CD4-positive, alpha-beta T cell treated with Interleukin-21 for 1 hour (primary cell): ENCODE measurements around the gene PDE4B.
A peak's percentile ranks its signal among the peaks of the same experiment; 100 is the strongest.

Experiments used
- DNase-seq: peaks from one replicate; pipeline ENCODE4 v3.0.0-alpha.2; 2020

PDE4B gene

DNA sequence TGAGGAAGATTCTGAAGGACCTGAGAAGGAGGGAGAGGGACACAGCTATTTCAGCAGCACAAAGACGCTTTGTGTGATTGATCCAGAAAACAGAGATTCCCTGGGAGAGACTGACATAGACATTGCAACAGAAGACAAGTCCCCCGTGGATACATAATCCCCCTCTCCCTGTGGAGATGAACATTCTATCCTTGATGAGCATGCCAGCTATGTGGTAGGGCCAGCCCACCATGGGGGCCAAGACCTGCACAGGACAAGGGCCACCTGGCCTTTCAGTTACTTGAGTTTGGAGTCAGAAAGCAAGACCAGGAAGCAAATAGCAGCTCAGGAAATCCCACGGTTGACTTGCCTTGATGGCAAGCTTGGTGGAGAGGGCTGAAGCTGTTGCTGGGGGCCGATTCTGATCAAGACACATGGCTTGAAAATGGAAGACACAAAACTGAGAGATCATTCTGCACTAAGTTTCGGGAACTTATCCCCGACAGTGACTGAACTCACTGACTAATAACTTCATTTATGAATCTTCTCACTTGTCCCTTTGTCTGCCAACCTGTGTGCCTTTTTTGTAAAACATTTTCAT lies 579.9 kb downstream of the PDE4B start:
- DNase-seq: no peak

DNA sequence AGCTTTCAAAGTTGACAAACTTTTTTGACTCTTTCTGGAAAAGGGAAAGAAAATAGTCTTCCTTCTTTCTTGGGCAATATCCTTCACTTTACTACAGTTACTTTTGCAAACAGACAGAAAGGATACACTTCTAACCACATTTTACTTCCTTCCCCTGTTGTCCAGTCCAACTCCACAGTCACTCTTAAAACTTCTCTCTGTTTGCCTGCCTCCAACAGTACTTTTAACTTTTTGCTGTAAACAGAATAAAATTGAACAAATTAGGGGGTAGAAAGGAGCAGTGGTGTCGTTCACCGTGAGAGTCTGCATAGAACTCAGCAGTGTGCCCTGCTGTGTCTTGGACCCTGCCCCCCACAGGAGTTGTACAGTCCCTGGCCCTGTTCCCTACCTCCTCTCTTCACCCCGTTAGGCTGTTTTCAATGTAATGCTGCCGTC lies 580.5 kb downstream of the PDE4B start:
- DNase-seq: no peak

DNA sequence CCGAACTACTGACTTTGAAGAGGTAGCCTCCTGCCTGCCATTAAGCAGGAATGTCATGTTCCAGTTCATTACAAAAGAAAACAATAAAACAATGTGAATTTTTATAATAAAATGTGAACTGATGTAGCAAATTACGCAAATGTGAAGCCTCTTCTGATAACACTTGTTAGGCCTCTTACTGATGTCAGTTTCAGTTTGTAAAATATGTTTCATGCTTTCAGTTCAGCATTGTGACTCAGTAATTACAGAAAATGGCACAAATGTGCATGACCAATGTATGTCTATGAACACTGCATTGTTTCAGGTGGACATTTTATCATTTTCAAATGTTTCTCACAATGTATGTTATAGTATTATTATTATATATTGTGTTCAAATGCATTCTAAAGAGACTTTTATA lies 581.5 kb downstream of the PDE4B start:
- peak; percentile 32 for DNase-seq

DNA sequence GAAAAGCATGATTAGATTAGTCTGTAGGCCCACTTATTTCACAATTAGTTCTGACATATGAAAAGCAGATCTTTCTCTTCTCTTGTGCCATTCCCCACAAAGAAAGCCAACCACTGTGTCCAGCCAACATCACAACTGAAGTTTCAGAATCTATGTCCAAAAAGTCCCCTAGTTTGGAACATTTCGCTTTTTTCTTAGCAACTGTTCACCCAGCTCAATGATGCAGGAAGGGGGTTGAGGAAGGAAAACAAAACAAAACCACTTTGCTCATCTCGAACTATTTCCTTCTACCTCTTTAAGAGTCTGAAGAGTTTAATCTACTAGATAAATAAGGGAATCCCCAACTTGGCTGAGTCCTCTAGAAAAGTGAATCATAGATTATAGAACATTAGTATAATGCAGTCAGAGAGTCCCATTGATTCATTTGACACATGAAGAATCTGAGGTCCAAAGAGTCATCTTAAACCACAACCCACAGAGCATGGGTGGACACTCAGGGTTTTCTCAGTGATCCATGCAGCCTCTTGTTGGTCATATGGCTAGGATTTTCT lies 581.9 kb downstream of the PDE4B start:
- DNase-seq: peak; percentile 63

DNA sequence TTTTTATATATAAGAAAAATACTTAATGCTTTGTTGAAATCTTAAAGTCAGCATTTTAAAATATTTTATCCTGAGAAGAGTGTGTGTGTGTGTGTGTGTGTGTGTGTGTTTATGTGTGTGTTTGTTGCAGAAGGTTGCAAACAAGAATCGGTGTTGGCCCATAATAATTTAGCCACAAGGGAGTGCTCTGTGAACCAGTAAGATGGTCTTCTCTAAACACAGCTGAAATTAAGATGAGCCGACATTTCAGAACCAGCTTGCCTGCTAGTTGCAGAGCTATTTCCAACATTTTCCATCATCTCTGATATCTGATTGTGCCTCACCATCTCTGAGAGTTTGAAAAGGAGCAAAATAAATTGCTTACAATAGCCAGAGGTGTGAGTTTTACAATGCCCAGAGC lies 582.4 kb downstream of the PDE4B start:
- DNase-seq: no peak

DNA sequence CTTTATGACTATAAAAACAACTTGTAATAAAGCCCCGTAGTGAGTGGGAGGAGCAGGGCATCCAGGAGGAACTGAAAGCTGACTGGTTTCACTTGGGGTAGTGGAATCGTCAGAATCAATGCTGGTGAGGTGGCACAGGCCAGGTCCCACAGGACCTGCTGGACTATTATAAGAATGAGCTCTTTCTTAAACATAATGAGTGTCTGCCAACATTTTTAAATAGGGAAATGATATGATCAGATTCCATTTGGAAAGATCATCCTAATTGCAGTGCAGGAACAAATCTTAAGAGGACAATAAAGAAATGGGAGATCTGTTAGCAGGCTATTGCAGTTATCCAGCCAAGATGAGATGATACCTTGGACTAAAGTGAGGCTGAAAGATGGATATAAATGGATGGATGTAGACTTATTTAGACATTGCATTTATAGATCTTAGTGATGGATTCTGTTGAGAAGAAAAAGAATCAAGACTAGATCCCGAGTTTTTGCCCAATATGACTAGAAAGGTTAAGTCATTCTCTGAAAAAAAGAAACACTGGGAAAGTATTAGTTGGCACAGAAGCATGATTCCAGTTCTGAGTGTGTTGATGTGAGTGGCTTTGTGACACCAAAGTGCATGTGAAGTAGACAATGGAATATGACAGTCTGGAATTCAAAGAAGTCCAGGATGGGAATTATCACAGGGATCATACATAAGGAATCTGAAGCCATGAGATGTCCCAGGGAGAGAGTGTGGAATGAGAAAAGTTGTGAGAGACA lies 587.9 kb downstream of the PDE4B start:
- peak; percentile 32 for DNase-seq

DNA sequence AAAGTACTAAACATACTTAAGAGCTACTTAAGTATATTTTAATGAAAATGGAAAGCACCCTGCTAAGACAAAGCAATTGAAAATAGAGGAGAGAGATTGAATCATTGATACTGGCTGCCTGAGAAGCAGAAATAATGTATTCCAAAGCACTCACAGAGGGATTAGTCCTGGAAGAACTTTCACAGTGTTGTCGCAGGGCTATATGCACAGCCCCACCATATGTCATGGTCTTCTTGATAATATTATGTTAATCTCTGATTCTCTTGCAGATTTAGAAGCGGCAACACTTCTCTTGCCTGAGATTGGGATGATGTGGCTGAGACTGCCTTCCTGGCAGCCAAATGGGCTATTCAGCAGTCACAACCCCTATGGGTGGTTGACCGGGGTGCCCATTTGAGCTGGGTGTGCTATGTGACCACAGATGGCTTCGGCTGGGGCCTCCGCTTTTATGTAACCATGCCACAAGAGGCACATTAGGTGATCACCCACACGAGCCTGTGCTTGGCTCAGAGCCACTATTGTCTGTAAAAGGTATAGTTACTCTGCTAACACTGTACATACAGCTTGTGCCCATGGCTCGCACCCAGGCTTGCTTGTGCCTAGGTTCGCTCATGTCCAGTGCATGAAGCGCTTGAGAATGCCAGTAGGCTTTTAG lies 589.1 kb downstream of the PDE4B start:
- DNase-seq: no peak

DNA sequence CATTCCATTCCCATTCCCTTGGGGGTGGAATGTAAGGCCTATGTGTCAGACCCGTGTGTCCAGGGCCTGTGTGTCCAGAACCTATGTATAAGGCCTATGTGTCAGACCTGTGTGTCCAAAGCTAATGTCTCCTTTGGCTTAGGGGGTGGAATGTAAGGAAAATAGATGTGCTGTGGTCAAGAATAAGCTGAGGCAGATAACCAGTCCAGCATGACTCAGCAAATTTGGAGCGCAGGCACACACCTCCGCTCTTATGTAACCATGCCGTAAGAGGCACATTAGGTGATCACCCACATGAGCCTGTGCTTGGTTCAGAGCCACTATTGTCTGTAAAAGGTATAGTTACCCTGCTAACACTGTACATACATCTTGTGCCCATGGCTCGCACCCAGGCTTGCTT lies 590.5 kb downstream of the PDE4B start:
- DNase-seq: no peak

DNA sequence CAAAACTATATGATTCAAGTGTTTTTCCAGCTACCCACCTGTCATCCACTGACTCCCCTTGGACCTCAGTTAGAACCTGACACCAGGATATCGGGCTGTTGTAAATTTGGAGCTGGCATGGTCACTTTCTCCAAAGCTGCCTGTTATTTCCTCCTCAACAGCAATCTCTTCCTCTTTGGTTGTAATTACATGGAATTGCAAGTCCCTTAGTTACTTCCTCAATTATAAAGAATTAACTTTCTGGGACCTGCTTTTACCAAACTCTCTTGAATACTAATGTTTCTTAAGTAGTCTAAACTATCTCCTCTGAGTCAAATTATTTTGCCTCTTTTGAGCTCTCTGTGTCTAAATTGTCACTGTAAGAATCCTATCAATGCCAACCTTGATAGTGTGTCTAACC lies 590.9 kb downstream of the PDE4B start:
- no peak for DNase-seq

DNA sequence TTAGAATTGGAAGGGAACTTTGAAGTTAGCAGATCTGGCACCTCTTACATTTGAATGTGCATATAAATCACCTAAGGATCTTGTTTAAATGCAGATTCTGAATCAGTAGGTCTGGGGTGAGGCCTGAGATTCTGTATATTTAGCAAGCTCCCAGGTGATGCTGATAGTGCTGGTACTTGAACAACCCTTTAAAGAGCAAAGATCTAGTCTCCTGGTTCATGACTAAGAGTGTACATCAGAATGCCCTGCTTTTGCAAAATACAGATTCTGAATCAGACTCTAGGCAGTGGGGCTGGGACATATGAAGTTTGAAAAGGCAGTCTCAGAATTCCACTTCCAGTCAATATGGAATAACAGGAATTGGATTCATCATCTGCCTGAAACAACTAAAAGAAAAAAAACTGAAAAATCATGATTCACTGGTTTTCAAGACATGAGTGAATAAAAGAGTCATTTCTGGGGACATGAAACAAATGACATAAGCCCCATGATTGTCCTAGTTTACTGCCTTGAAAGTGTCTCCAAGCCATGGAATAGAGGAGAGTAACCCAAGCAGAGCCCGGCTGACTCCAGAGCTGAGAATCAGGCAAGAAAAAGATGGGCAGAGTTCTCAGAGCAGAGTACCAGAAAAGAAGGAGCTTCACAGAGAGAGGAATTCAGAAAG lies 591.7 kb downstream of the PDE4B start:
- DNase-seq: no peak

DNA sequence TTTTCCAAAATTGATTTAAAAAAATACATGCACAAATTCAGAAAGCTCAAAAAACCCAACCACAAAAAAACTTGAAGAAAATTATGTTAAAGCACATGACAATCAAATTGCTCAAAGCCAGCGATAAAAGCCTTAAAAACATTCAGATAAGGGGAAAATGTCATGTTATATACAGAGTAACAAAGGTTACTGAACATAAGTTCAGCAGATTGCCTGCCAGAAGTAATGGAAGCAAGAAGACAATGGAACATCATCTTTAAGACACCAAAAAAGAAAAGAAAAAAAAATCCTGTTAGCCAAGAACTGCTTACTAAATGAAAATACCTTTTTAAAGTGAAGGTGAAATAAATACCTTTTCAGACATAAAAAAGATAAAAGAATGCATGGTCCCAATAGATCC lies 594.0 kb downstream of the PDE4B start:
- no peak for DNase-seq

DNA sequence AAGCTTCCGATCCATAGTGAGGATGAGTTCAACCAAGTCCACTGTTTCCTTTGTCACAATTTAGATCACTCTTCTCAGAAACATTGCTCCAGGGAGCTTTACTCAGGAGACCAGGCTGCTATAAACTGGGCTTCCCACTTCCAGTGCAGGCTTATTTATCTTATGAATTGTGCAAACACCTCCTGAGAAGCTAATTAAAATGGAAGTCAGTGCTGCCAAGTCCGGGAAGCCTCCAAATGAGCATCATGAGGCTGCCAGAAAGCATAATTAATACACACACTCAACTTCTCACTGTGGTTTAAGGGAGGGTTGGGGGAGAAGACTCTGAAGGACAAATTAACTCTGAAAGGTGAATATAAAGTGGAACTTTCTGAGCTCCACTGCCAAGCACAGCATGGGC lies 596.2 kb downstream of the PDE4B start:
- no peak for DNase-seq

DNA sequence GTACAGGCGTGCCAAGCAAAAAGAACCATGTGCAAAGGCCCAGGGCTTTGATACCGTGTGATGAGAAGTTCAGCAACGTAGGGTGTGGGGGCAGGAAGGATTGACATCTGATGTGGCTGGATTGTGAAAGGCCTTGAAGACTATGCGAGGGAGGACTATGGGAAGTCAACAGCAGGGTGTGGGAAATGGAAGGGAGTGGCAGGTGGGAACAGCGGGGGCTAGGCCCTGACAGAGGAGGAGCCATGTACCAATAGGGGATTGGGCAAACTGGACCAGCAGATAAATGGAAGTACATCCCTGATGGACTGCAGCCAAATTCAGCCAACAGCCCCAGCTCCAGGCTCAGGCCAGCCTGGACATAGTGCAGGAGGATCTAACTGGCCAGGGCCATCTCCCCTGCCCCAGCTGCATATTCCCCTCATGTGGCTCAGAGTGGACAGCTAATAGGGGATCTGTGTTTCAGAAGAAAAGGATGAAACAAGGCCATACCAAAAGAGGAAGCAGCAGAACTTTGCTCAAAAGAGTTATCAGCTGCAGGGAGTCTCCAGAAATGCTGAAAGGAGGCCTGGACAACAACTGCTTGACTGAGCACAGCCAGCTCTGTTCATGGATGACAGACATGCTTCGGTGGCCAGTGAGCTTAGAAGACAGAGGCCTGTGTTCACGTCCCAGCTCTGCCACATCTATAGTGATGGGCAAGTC lies 601.0 kb downstream of the PDE4B start:
- no peak for DNase-seq

DNA sequence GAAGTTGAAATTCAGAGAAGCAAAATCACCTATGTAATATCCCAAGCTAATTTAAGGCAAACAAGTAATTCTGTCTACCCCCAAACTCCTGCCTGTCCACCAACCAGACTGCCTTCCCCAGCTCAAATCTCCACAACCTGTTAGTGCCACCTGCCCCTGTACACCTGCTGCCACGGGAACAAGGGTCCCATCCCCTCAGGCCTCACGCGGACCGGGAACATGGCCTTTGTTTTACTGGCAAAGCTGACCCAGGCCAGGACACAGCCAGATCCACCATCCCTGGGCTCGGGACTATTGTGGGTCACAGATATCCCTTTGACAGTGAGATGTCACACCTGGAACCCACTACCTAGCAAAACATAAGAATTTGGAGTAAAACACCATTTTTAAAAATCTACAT lies 601.9 kb downstream of the PDE4B start:
- DNase-seq: no peak

DNA sequence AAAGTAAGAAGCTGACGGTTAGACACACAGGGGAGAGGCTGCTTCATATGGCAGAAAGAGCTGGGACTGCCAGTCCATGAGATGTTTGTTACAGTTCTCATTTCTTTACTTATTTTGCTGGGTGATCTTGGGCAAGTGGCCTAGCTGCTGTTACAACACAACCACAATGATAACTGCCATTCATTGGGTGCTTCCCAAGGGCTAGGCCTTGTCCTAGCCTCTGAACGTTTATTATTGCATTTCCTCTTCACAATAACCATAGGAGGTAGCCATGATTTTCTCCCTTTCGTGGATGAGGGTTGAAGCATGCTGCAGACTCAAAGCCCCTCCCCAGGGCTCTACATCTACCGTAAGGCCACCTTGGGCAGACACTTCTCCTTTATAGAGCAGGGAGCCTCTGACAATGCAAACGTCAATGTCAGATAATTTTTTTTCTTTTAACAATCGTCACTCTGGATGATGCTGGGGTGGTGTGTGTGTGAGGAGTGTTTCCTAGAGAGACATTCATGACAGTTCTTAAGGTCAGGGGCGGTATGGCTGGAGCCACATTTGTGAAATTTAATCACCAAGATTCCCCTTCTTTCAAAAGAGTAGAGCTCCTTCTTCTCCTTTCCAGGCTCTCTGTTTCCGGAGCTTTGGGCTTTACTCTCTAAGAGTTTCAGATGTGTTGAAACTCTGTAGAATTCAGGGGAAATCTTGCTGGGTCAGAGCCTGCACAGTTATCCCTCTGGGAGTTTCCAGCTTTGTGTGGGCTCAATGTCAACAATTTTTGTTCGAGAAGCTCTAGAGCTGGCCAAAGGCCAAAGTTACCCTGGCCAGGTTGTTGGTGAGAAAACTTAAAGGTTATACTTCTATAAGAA lies 602.7 kb downstream of the PDE4B start:
- no peak for DNase-seq

DNA sequence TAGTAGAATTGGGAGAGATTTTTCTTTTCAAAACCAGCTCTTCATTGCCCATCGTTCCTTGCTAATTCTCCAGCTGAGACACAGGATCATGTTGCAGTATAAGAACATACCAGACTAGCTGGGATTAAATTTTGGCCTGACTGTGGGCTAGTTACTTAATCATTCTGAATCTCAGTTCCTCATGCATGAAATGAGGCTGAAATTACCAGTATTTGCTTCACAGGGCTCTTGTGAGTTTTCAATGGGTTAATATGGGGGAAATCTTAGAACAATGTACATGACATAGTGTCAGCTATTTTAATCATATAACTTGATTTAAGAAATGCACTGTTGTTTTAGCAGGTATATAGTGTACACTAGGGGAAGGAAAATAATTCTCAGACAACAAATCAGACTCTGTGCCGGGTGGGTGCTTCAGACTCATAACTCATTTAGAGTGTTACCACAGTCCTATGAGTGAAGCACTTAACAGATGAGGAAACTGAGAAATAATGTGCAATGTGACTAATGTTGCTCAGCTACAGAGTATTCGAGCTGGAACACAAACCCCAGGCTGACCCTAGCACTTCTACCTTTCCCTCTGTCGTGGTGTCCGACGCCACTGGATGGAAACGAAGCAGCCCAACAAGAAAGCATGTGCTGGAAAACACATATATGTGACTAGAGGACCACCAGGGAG lies 603.7 kb downstream of the PDE4B start:
- DNase-seq: no peak

DNA sequence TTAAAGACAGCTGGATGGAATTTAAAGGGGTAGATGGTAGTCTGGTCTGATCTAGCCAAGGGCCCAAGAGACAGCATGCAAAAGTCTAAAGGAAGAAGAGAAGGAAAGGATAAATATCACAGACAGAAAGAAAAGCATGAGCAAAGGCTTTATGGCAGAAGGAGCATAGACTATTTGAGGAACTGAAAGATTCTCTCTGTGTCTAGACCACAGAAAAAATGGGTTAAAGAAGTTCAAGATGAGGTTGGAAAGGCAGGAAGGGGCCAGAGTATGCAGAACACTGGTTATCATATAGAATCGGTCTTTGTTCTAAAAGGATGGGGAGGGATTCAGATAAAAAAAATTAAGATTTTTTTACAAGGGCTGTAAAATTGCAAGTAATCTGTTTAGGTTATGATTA lies 604.5 kb downstream of the PDE4B start:
- DNase-seq: no peak

DNA sequence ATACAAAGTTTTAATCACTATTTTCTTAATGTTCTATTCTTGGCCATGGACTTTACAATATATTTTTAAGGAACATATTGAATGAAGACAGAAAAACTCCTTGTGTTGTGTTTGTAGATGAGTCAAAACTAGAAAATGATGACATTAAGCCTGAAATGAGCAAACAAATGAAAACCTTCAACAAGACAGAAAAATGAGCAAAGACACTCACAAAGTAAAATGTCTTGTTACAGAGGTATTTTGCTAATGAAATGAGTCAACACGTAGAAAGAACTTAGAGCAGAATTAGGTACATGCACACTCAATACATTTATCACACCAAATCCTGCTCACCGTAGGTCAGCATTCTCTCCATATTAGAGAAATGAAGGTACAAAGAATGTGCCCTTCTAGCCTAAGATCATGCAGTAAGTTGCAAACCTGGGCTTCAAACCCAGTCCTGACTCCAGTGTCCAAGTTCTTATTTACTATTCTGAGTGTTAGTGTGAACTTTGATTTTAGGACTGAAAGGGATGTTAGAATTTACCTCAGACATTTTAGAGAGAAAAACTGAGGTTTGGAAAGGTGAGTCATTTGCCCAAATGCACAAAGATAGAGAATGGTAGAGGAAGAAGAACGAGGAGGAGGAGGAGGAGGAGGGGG lies 607.3 kb downstream of the PDE4B start:
- no peak for DNase-seq

DNA sequence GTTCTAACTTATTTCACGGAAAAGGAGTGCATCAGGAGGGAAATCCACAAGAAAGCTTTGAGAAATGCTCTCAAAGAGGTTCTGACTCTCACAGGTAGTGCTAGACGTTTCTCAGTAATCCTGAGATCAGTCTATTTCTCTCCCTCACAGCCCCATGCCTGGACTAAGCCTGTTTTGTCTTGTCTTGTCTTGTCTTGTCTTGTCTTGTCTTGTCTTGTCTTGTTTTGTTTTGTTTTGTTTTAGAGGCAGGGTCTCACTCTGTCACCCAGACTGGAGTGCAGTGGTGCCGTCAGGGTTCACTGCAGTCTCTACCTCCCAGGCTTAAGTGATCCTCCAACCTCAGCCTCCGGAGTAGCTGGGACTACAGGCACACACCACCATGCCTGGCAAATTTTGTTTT lies 608.0 kb downstream of the PDE4B start:
- DNase-seq: no peak

DNA sequence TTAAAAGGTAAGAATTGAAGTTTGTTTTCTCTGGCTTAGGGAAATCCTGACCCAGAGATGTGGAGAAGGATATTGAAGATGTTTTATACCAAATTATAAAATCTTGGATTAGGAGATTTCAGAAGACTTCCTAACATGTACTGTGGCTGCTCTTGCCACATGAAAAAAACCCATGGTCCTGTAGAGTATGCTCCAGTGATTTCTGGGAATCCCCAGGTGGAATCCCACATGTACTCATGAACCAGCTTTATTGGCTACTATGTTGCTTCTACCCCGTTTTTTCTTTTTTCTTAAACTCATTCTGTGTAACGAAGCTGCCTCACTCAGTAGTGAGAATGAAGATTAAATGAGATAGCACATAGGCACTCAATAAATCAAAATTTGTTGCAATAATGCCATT lies 608.5 kb downstream of the PDE4B start:
- no peak for DNase-seq

DNA sequence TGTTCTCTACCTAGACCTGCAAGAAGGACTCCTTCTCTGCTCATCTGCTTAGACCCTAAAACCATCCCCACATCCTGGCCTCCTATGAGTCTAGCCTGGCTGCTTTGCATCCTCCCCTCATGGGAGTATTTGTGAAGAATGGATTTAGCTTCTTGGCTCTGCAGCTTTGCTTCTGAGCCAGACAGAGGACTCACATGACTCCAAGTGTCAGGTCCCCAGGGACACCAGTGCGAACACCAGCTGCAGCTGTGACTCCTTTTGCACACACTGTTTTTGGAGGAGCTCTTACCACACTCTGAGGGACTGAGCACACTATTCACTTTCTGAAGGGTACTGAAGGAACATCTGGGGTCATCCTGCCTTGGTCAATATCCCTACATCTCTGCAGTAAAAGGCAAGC lies 609.5 kb downstream of the PDE4B start:
- no peak for DNase-seq
